ENCODE results near the gene PTTG1IP.

DNA sequence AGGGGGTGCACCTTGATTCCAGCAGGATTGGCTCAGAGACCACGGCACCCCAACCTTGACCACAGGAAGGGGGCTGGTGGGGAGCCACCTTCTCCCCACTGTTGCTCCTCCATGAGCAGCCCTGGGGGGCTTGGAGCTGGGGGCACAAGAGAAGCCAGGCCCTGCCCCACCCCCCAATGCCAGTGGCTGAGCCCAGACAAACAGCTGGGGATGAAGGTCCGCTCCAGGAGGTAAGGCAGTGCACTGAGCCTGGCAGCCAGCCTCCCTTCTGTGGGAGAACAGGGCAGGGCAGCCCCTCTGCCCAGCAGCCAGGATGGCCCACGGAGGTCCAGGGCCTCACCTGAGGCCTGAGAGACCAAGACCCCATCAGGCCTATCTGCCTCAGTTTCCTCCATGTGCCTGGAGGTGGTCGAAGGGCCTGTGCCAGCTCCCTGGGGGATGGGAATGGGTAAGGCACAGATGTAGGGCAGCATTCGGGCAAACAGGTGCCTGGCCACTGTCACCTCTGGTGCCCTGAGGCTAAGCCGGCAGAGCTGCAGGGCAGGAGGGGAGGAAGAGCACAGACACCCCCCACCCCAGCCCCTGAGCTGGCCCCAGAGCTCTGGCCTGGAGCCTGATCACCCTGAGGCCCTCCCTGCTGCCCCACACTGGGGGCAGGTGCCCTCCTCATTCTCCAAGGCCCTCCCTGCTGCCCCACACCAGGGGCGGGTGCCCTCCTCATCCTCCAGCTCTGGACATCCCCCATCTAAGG is 40.1 kb upstream of the PTTG1IP start:
- TF ChIP-seq POLR2AphosphoS5 (IDR thresholded peaks at IDR 0.05; ENCODE audit: borderline replicate concordance, low read depth, low read length), result no peak
- TF ChIP-seq EZH2 (IDR thresholded peaks at IDR 0.05), result no peak
